Fibroblast of the aortic adventitia (primary cell): ENCODE results near the gene EVC2. TPM values are rescaled to one million over a fixed set of nuclear protein-coding genes. Genes with fewer than 3 reads are reported as not detected.

Source experiments
- DNase-seq: peaks from one replicate; pipeline ENCODE4 v3.0.0-alpha.2; 2010; ENCODE audit warnings: low read depth
- H3K4me3 ChIP-seq: 2 replicates; pipeline ENCODE4 v1.5.1; 2011; ENCODE audit warnings: low read depth, mild to moderate bottlenecking, control low read depth, low read length, moderate library complexity
- CTCF ChIP-seq: IDR thresholded peaks from 2 replicates; pipeline ENCODE4 v1.5.1; 2011; ENCODE audit warnings: mild to moderate bottlenecking, low read length, control low read depth, inconsistent platforms; ENCODE audit not compliant: insufficient read depth
- total RNA-seq: library from RNA; depleted of rRNA; stranded (reverse); fragments of >200 nt; gene quantifications from 2 replicates; pipeline ENCODE4 v1.2.3, GENCODE V29; 2012; ENCODE audit warnings: low replicate concordance

Gene EVC2
- total RNA-seq, 1 donor: 15.5 TPM

DNA sequence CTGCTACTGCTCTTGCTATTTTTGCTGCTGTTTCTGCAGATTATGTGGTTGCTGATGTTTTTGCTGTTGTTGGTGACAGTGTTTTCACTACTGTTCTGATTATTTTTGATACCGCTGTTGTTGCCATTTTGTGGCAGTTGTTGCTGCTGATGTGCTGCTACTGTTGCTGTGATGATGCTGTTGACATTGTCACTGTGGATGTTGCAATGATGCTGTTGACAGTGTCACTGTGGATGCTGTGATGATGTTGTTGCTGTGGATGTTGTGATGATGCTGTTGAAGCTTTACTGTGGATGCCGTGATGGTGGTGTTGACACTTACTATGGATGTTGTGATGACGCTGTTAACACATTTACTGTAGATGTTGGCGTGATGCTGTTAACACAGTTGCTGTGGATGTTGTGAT lies 180.3 kb downstream of the EVC2 start:
- no peak for TF ChIP-seq CTCF
- H3K4me3 ChIP-seq: no peak overlapping the region
- DNase-seq: no peak

GRCh38 chr4:5527211-5527610 lies 181.1 kb downstream of the EVC2 start:
- DNase-seq: no peak

DNA sequence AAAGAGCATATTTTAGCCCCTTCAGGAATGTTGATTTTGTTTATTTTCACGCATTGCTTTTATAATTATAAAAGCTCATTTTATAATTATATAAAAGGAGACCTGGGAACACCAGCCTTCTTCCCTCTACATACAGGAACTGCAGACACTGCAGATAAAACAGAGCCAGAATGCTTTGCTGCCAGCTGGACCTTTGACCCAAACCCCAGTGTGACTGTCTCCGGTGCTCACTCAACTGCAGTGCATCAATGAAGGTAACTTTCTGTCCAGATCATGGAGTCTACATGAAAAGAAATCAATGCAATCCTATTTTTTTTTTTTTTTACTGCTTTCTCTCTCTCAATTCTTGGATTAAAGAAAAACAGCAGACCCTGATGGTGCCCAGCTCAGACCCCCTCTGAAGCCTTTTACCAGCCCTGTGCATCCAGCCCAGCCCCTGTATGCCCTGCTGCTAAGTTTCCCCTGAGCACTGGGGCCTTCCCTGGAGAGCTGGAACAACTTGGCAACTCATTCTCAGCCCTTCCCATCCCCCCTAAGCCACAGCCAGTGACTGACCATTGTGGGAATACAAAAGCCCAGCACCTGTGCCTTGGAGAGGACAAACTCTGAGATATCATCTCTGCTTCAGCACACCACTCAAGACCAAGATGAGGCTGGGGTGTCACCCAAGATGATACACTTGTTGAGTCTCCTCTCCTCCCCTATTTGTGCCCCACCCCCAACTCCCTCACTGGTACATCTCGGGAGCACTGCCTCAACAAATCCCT lies 182.1 kb downstream of the EVC2 start:
- DNase-seq: no peak
- H3K4me3 ChIP-seq: no peak overlapping the region
- no peak for TF ChIP-seq CTCF

More at GRCh38 chr4:5527211-5527610, 181.1 kb downstream of the EVC2 start:
- no peak overlapping the region for H3K4me3 ChIP-seq
- TF ChIP-seq CTCF: no peak

- no peak overlapping the region for H3K4me3 ChIP-seq
- DNase-seq: peak; percentile 34
- TF ChIP-seq CTCF: no peak
Observed at GRCh38 chr4:5524446-5525299, 183.7 kb downstream of the EVC2 start.

DNA sequence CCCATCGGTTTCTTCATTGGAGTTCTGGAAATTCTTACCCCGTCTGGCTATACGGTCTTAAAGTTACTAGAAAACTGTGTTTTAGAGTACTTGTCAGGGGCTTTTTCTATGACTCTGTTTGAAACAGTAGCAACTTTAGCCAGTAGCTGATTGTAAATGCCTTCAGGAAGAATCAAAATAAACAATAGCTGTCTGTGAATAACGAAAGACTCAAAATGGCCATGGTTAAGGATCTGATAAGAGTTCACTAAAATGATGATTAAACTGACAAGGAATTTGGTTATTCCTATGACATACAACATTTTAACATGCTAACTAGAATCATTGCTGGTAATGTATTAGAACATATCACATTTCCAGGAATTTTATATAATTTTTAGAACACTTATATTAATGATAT lies 191.0 kb downstream of the EVC2 start:
- DNase-seq: no peak
- TF ChIP-seq CTCF: no peak
- no peak overlapping the region for H3K4me3 ChIP-seq

GRCh38 chr4:5515646-5516045 lies 192.7 kb downstream of the EVC2 start:
- TF ChIP-seq CTCF: no peak
- H3K4me3 ChIP-seq: no peak overlapping the region
- DNase-seq: no peak

Other genes starting within 250 kb of the EVC2 start
- 58.2 and 127 TPM in 2 replicates for gene EVC, start 2.6 kb upstream of the EVC2 start, total RNA-seq
- gene CRMP1, start 184.5 kb upstream of the EVC2 start, total RNA-seq: not detected in 2 replicates